Measurements from ENCODE around the gene ADGRG7.

The ADGRG7 gene

GRCh38 chr3:100697172-100697571, 87.8 kb downstream of the ADGRG7 start:
- no peaks in the 10 kb centered on the region for H3K27me3 ChIP-seq (ENCODE audit: insufficient read depth, insufficient read length)
- no peaks in the 10 kb centered on the region for H3K9me3 ChIP-seq (ENCODE audit: insufficient read depth, low read length)
- no peaks in the 10 kb centered on the region for H3K4me1 ChIP-seq (ENCODE audit: insufficient read depth, insufficient read length)
- TF ChIP-seq SUZ12 (IDR thresholded peaks at IDR 0.05; ENCODE audit: extremely low read depth, insufficient read depth, insufficient read length) (no peak), ZNF274 (IDR thresholded peaks at IDR 0.05; ENCODE audit: low read depth, low read length) (no peak), YY1 (IDR thresholded peaks at IDR 0.05; ENCODE audit: insufficient read depth, insufficient read length) (no peak)
- no peak for DNase-seq (ENCODE audit: low read depth, low spot score)
- H3K4me3 ChIP-seq (ENCODE audit: insufficient read length, low read depth), result no peak overlapping the region
- H3K9ac ChIP-seq (ENCODE audit: insufficient read length, low read depth), result no peak overlapping the region
- H3K36me3 ChIP-seq (ENCODE audit: insufficient read depth, insufficient read length, low read length), result no peaks in the 10 kb centered on the region

- no peak for DNase-seq (ENCODE audit: low read depth, low spot score)
- H3K27me3 ChIP-seq (ENCODE audit: insufficient read depth, insufficient read length), result no peaks in the 10 kb centered on the region
Measured at GRCh38 chr3:100697723-100698285, 88.4 kb downstream of the ADGRG7 start.

GRCh38 chr3:100698736-100699135, 89.3 kb downstream of the ADGRG7 start:
- no peak overlapping the region for H3K9ac ChIP-seq (ENCODE audit: insufficient read length, low read depth)
- H3K4me1 ChIP-seq (ENCODE audit: insufficient read depth, insufficient read length), result no peaks in the 10 kb centered on the region
- H3K9me3 ChIP-seq (ENCODE audit: insufficient read depth, low read length), result no peaks in the 10 kb centered on the region
- no peak overlapping the region for H3K4me3 ChIP-seq (ENCODE audit: insufficient read length, low read depth)
- H3K36me3 ChIP-seq (ENCODE audit: insufficient read depth, insufficient read length, low read length), result no peaks in the 10 kb centered on the region
- no peak for DNase-seq (ENCODE audit: low read depth, low spot score)
- TF ChIP-seq ZNF274 (IDR thresholded peaks at IDR 0.05; ENCODE audit: low read depth, low read length) (no peak), YY1 (IDR thresholded peaks at IDR 0.05; ENCODE audit: insufficient read depth, insufficient read length) (no peak), SUZ12 (IDR thresholded peaks at IDR 0.05; ENCODE audit: extremely low read depth, insufficient read depth, insufficient read length) (no peak)
- no peaks in the 10 kb centered on the region for H3K27me3 ChIP-seq (ENCODE audit: insufficient read depth, insufficient read length)

More at GRCh38 chr3:100697723-100698285, 88.4 kb downstream of the ADGRG7 start:
- TF ChIP-seq ZNF274 (IDR thresholded peaks at IDR 0.05; ENCODE audit: low read depth, low read length) (no peak), YY1 (IDR thresholded peaks at IDR 0.05; ENCODE audit: insufficient read depth, insufficient read length) (no peak), SUZ12 (IDR thresholded peaks at IDR 0.05; ENCODE audit: extremely low read depth, insufficient read depth, insufficient read length) (no peak)
- H3K4me3 ChIP-seq (ENCODE audit: insufficient read length, low read depth), result no peak overlapping the region
- H3K4me1 ChIP-seq (ENCODE audit: insufficient read depth, insufficient read length), result no peaks in the 10 kb centered on the region
- H3K36me3 ChIP-seq (ENCODE audit: insufficient read depth, insufficient read length, low read length), result no peaks in the 10 kb centered on the region
- H3K9me3 ChIP-seq (ENCODE audit: insufficient read depth, low read length), result no peaks in the 10 kb centered on the region
- H3K9ac ChIP-seq (ENCODE audit: insufficient read length, low read depth), result no peak overlapping the region

GRCh38 chr3:100700708-100701107, 91.3 kb downstream of the ADGRG7 start:
- DNase-seq (ENCODE audit: low read depth, low spot score), result no peak

GRCh38 chr3:100702082-100702979, 92.9 kb downstream of the ADGRG7 start:
- H3K9me3 ChIP-seq (ENCODE audit: insufficient read depth, low read length), result no peaks in the 10 kb centered on the region
- no peak for DNase-seq (ENCODE audit: low read depth, low spot score)
- H3K4me1 ChIP-seq (ENCODE audit: insufficient read depth, insufficient read length), result no peaks in the 10 kb centered on the region
- no peaks in the 10 kb centered on the region for H3K27me3 ChIP-seq (ENCODE audit: insufficient read depth, insufficient read length)
- H3K36me3 ChIP-seq (ENCODE audit: insufficient read depth, insufficient read length, low read length), result no peaks in the 10 kb centered on the region
- H3K9ac ChIP-seq (ENCODE audit: insufficient read length, low read depth), result no peak overlapping the region
- H3K4me3 ChIP-seq (ENCODE audit: insufficient read length, low read depth), result no peak overlapping the region
- no peak for TF ChIP-seq SUZ12 (IDR thresholded peaks at IDR 0.05; ENCODE audit: extremely low read depth, insufficient read depth, insufficient read length)
- TF ChIP-seq ZNF274 (IDR thresholded peaks at IDR 0.05; ENCODE audit: low read depth, low read length), result no peak
- TF ChIP-seq YY1 (IDR thresholded peaks at IDR 0.05; ENCODE audit: insufficient read depth, insufficient read length), result no peak

More at GRCh38 chr3:100700708-100701107, 91.3 kb downstream of the ADGRG7 start:
- Histone ChIP-seq H3K27me3 (ENCODE audit: insufficient read depth, insufficient read length) (no peaks in the 10 kb centered on the region), H3K36me3 (ENCODE audit: insufficient read depth, insufficient read length, low read length) (no peaks in the 10 kb centered on the region), H3K9me3 (ENCODE audit: insufficient read depth, low read length) (no peaks in the 10 kb centered on the region), H3K4me3 (ENCODE audit: insufficient read length, low read depth) (no peak overlapping the region), H3K4me1 (ENCODE audit: insufficient read depth, insufficient read length) (no peaks in the 10 kb centered on the region), H3K9ac (ENCODE audit: insufficient read length, low read depth) (no peak overlapping the region)
- TF ChIP-seq YY1 (IDR thresholded peaks at IDR 0.05; ENCODE audit: insufficient read depth, insufficient read length), result no peak
- TF ChIP-seq SUZ12 (IDR thresholded peaks at IDR 0.05; ENCODE audit: extremely low read depth, insufficient read depth, insufficient read length), result no peak
- TF ChIP-seq ZNF274 (IDR thresholded peaks at IDR 0.05; ENCODE audit: low read depth, low read length), result no peak

- Histone ChIP-seq H3K9me3 (ENCODE audit: insufficient read depth, low read length) (no peaks in the 10 kb centered on the region), H3K9ac (ENCODE audit: insufficient read length, low read depth) (no peak overlapping the region), H3K4me3 (ENCODE audit: insufficient read length, low read depth) (no peak overlapping the region), H3K36me3 (ENCODE audit: insufficient read depth, insufficient read length, low read length) (no peaks in the 10 kb centered on the region), H3K4me1 (ENCODE audit: insufficient read depth, insufficient read length) (no peaks in the 10 kb centered on the region), H3K27me3 (ENCODE audit: insufficient read depth, insufficient read length) (no peaks in the 10 kb centered on the region)
- no peak for DNase-seq (ENCODE audit: low read depth, low spot score)
- TF ChIP-seq SUZ12 (IDR thresholded peaks at IDR 0.05; ENCODE audit: extremely low read depth, insufficient read depth, insufficient read length) (no peak), YY1 (IDR thresholded peaks at IDR 0.05; ENCODE audit: insufficient read depth, insufficient read length) (no peak), ZNF274 (IDR thresholded peaks at IDR 0.05; ENCODE audit: low read depth, low read length) (no peak)
Measured at GRCh38 chr3:100702980-100703345, 93.6 kb downstream of the ADGRG7 start.

GRCh38 chr3:100703865-100704264, 94.5 kb downstream of the ADGRG7 start:
- no peak for DNase-seq (ENCODE audit: low read depth, low spot score)
- H3K4me1 ChIP-seq (ENCODE audit: insufficient read depth, insufficient read length), result no peaks in the 10 kb centered on the region
- no peak overlapping the region for H3K4me3 ChIP-seq (ENCODE audit: insufficient read length, low read depth)
- H3K36me3 ChIP-seq (ENCODE audit: insufficient read depth, insufficient read length, low read length), result no peaks in the 10 kb centered on the region
- H3K9ac ChIP-seq (ENCODE audit: insufficient read length, low read depth), result no peak overlapping the region
- TF ChIP-seq ZNF274 (IDR thresholded peaks at IDR 0.05; ENCODE audit: low read depth, low read length), result no peak
- no peak for TF ChIP-seq YY1 (IDR thresholded peaks at IDR 0.05; ENCODE audit: insufficient read depth, insufficient read length)
- TF ChIP-seq SUZ12 (IDR thresholded peaks at IDR 0.05; ENCODE audit: extremely low read depth, insufficient read depth, insufficient read length), result no peak
- H3K27me3 ChIP-seq (ENCODE audit: insufficient read depth, insufficient read length), result no peaks in the 10 kb centered on the region
- H3K9me3 ChIP-seq (ENCODE audit: insufficient read depth, low read length), result peaks cover 7% of the 10 kb centered on the region; the same call in 1 of the 2 replicates

Data from NT2/D1 (cell line).